HG03159 (cell line): ENCODE results near the gene ZNF362.

Source experiments
- ATAC-seq: cut with Tn5 transposase; IDR thresholded peaks from one replicate; pipeline ENCODE4 v1.9.1; 2021; ENCODE audit warnings: mild to moderate bottlenecking, moderate library complexity; ENCODE audit not compliant: unreplicated experiment

Gene ZNF362

GRCh38 chr1:33341190-33341589, 84.9 kb downstream of the ZNF362 start:
- no peak for ATAC-seq

- no peak for ATAC-seq
Measured at GRCh38 chr1:33342041-33342723, 85.9 kb downstream of the ZNF362 start.

GRCh38 chr1:33343539-33343938, 87.2 kb downstream of the ZNF362 start:
- ATAC-seq = no peak

- ATAC-seq = no peak
Measured at GRCh38 chr1:33344896-33345560, 88.7 kb downstream of the ZNF362 start.

GRCh38 chr1:33346533-33346926, 90.2 kb downstream of the ZNF362 start:
- ATAC-seq = no peak

- ATAC-seq = no peak
Measured at GRCh38 chr1:33346927-33347649, 90.8 kb downstream of the ZNF362 start.

- ATAC-seq = no peak
Measured at GRCh38 chr1:33347650-33347992, 91.3 kb downstream of the ZNF362 start.

GRCh38 chr1:33348194-33348593, 91.9 kb downstream of the ZNF362 start:
- no peak for ATAC-seq

- ATAC-seq = no peak
Measured at GRCh38 chr1:33348676-33349080, 92.4 kb downstream of the ZNF362 start.

- ATAC-seq = peak; percentile 28
Measured at GRCh38 chr1:33349081-33349759, 92.9 kb downstream of the ZNF362 start.

GRCh38 chr1:33349778-33350610, 93.7 kb downstream of the ZNF362 start:
- peak; percentile 71 for ATAC-seq
